Neural crest cell (in vitro differentiated cells): Measurements from ENCODE around the gene LONP1. TPM values are rescaled to one million over a fixed set of nuclear protein-coding genes. Genes with fewer than 3 reads are reported as not detected.
A peak's percentile ranks its signal among the peaks of the same experiment; 100 is the strongest.

Experiments used
- DNase-seq: peaks from one replicate; pipeline ENCODE4 v3.0.0; 2021; ENCODE audit warnings: low read depth, mixed read lengths, low spot score
- H3K27ac Mint-ChIP-seq: one replicate; pipeline ENCODE4 v1.8.0; 2021; ENCODE audit warnings: mild to moderate bottlenecking, mixed read lengths; ENCODE audit not compliant: unreplicated experiment
- H3K27me3 Mint-ChIP-seq: 2 replicates; pipeline ENCODE4 v1.8.0; 2021; ENCODE audit warnings: low read depth, mild to moderate bottlenecking, mixed read lengths
- H3K36me3 Mint-ChIP-seq: 2 replicates; pipeline ENCODE4 v1.8.0; 2021; ENCODE audit warnings: low read depth, mild to moderate bottlenecking, mixed read lengths
- H3K4me1 Mint-ChIP-seq: 2 replicates; pipeline ENCODE4 v1.8.0; 2021; ENCODE audit warnings: mixed read lengths
- H3K4me3 Mint-ChIP-seq: one replicate; pipeline ENCODE4 v1.8.0; 2021; ENCODE audit warnings: mild to moderate bottlenecking, mixed read lengths
- H3K9me3 Mint-ChIP-seq: 2 replicates; pipeline ENCODE4 v1.8.0; 2021; ENCODE audit warnings: mixed read lengths
- total RNA-seq: library from RNA; stranded (reverse); gene quantifications from 2 replicates; pipeline ENCODE4 v1.2.1, GENCODE V29; 2021
- TF ChIP-seq, protein P1 (sequence below): fragments of 200-600 bp; sonication (generic); conservative IDR thresholded peaks from 2 replicates; pipeline ENCODE4 v1.5.0; 2021; ENCODE audit warnings: antibody characterized with exemption, mild to moderate bottlenecking

Gene LONP1
- total RNA-seq, 1 donor from 2014 or later: 93.2 TPM

DNA sequence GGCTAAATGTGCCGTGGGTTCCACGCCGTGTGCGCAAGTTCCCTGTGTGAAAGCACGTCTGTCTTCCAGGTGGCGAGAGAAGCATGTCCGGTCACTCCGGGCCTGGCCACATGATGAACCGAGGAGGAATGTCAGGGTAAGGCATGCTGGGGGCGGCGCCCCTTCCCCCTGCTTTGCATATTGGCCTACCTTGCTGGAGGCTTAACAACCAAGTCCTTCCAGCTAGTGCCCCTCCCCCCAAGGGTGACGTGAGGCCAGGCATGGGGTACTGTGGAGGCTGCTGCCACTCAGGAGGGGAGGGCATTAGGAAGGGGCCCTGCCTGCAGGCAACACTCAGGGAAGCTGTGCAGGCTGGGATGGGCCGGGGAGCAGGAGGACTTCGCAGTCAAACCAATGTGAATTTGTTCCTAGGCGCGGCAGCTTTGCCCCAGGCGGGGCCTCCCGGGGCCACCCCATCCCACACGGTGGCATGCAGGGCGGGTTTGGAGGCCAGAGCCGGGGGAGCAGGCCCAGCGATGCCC, 52.1 kb downstream of the LONP1 start:
- no peak for DNase-seq
- no peaks in the 10 kb centered on the region for H3K9me3 Mint-ChIP-seq
- no peak overlapping the region for H3K4me3 Mint-ChIP-seq
- peaks cover 26% of the 10 kb centered on the region for H3K36me3 Mint-ChIP-seq
- no peaks in the 10 kb centered on the region for H3K4me1 Mint-ChIP-seq
- H3K27me3 Mint-ChIP-seq: no peaks in the 10 kb centered on the region
- TF ChIP-seq, protein P1, sequence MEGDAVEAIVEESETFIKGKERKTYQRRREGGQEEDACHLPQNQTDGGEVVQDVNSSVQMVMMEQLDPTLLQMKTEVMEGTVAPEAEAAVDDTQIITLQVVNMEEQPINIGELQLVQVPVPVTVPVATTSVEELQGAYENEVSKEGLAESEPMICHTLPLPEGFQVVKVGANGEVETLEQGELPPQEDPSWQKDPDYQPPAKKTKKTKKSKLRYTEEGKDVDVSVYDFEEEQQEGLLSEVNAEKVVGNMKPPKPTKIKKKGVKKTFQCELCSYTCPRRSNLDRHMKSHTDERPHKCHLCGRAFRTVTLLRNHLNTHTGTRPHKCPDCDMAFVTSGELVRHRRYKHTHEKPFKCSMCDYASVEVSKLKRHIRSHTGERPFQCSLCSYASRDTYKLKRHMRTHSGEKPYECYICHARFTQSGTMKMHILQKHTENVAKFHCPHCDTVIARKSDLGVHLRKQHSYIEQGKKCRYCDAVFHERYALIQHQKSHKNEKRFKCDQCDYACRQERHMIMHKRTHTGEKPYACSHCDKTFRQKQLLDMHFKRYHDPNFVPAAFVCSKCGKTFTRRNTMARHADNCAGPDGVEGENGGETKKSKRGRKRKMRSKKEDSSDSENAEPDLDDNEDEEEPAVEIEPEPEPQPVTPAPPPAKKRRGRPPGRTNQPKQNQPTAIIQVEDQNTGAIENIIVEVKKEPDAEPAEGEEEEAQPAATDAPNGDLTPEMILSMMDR: no peak
- H3K27ac Mint-ChIP-seq: no peak overlapping the region

DNA sequence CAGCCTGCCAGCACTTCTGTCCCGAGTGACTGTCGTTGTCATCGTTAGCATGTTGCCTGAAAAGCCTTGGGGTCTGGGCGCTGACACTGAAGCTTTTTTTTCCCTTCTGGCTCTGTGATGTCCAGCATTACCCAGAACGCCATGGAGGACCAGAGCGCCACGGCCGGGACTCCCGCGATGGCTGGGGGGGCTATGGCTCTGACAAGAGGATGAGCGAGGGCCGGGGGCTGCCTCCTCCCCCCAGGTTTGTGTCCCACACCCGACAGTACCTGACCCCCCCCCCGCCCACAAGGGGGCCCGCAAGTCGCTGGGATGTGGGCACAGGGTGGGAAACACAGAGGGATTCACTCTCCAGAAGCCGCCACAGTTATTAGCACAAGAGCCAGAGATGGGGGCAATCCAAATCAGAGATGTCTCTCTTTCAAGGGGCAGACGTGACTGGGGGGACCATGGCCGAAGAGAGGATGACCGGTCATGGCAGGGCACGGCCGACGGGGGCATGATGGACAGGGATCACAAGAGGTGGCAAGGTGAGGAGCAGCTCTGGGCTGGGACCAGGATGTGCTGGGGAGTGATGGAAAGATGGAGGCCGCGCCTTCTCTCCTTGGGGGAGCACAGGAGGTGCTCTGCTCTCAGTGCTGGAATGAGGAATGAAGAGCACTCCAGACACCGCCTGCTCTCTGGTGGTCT, 52.9 kb downstream of the LONP1 start:
- Mint-ChIP-seq H3K4me1 (no peaks in the 10 kb centered on the region), H3K4me3 (no peak overlapping the region), H3K36me3 (peaks cover 25% of the 10 kb centered on the region), H3K9me3 (no peaks in the 10 kb centered on the region), H3K27me3 (no peaks in the 10 kb centered on the region), H3K27ac (peak overlapping the region; percentile 35)
- DNase-seq: no peak
- TF ChIP-seq, protein P1: no peak

DNA sequence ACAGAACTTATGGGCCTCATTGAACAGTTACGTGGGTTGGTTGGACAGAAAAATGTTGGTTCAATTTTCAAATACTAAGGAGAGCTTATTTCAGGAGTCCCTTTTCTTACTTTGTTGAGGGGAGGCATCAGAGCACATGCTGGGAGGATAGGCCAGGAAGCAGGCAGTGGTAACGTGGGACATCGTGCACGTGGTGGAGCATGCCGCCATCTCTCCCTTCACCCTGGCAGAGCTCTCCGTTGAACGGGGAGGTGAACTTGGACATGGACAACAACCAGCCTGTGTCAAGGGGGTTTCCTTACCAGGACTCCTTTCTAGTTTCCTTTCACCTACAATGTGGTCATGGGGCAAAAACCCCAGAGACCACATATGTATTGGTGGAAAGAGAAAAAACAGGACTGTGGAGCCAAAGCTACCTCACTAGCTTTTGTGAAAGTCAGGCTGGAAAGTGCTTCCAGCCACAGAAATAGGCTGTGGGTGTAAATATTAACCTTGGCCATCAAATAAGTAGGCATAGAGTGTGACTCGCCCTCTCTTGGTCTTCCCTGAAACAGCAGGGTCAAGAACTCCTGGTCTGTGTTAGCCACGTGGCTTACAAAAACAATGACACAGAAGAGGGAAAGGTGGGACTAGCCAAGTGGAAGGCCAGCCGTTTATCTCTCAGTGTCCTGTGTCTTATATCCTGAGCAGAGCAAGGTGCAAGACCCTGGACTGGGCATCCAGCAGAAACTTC, 54.0 kb downstream of the LONP1 start:
- no peaks in the 10 kb centered on the region for H3K4me1 Mint-ChIP-seq
- TF ChIP-seq, protein P1: no peak
- peak overlapping the region; percentile 31 for H3K4me3 Mint-ChIP-seq
- DNase-seq: no peak
- no peak overlapping the region for H3K27ac Mint-ChIP-seq
- H3K27me3 Mint-ChIP-seq: no peaks in the 10 kb centered on the region
- H3K36me3 Mint-ChIP-seq: peaks cover 27% of the 10 kb centered on the region
- no peaks in the 10 kb centered on the region for H3K9me3 Mint-ChIP-seq

DNA sequence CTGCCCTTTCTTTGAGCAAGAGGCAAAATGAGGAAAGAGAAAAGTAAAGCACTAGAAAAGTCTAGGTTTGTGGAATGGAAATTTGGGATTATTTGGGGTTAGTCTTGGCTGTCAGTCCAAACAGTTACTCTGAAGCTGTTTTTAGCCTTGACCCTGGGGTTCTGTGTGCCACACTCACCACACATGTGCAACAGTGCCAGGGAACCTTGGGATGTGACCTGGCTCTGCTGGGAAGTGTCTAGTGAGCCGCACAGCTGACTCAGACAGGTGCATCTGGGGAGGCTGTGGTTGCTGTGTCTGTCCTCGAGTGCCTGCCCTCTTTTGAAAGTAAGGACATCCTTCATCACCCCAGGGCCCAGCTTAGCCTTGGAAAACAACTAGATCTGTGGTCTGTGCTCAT, 55.4 kb downstream of the LONP1 start:
- H3K4me1 Mint-ChIP-seq: no peaks in the 10 kb centered on the region
- TF ChIP-seq, protein P1: no peak
- DNase-seq: no peak
- peaks cover 31% of the 10 kb centered on the region for H3K36me3 Mint-ChIP-seq
- H3K27ac Mint-ChIP-seq: no peak overlapping the region
- no peaks in the 10 kb centered on the region for H3K9me3 Mint-ChIP-seq
- H3K27me3 Mint-ChIP-seq: no peaks in the 10 kb centered on the region
- H3K4me3 Mint-ChIP-seq: no peak overlapping the region

DNA sequence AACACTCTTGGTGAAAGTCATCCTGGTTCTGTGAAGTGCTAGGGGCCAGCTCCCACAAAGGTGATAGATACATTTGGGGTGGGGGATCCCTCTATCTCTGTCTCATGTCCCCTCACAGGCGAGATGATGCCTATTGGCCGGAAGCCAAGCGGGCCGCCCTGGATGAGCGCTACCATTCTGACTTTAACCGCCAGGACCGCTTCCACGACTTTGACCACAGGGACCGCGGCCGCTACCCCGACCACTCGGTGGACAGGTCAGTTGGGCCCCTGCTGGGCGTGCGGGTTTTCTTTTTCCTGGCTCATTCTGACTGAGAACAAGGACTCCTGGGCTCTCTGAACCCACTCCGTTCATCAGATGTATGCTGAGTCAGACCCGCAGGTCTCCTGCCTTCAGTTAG, 56.0 kb downstream of the LONP1 start:
- Mint-ChIP-seq H3K4me1 (no peaks in the 10 kb centered on the region), H3K36me3 (peaks cover 31% of the 10 kb centered on the region), H3K9me3 (no peaks in the 10 kb centered on the region), H3K4me3 (no peak overlapping the region), H3K27ac (no peak overlapping the region), H3K27me3 (no peaks in the 10 kb centered on the region)
- DNase-seq: no peak
- TF ChIP-seq, protein P1: no peak
